ENCODE measurements around the gene CD53. TPM values are rescaled to one million over a fixed set of nuclear protein-coding genes. Genes with fewer than 3 reads are reported as not detected.

Gene CD53, protein sequence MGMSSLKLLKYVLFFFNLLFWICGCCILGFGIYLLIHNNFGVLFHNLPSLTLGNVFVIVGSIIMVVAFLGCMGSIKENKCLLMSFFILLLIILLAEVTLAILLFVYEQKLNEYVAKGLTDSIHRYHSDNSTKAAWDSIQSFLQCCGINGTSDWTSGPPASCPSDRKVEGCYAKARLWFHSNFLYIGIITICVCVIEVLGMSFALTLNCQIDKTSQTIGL
- total RNA-seq (2013) = 937 TPM
- 1,000 to 10,000 TPM in 2 of 3 donors, 100 to 1,000 TPM in 1; 826 to 1,222 (median 1,107) TPM for polyA plus RNA-seq
- 525 and 874 TPM in 2 replicates for polyA minus RNA-seq
- total RNA-seq = 548 to 958 (median 705) reads per million in 11 experiments

- Histone ChIP-seq H3K4me2 (replicated peaks; ENCODE audit: extremely low read depth, low read length, poor library complexity, severe bottlenecking) (peak within 1 kb of the TSS; percentile 97), H3K27ac (ENCODE audit: low read depth in 1 of 2, low read length in 2 of 2) (peak within 1 kb of the TSS; percentile 90 to 99), H3K9ac (ENCODE audit: insufficient read depth, low read length, poor library complexity, severe bottlenecking) (peak within 1 kb of the TSS; percentile 93), H3K79me2 (ENCODE audit: insufficient read depth, low read length) (peaks cover 76% of the 10 kb centered on the region), H4K20me1 (ENCODE audit: insufficient read depth, low read length) (peaks cover 46% of the 10 kb centered on the region), H3K4me3 (replicated peaks in 1 of 3; ENCODE audit: low read depth in 2 of 3, low read length in 3 of 3) (peak within 1 kb of the TSS; percentile 80 to 100 (median 98)), H3K36me3 (replicated peaks in 1 of 2; ENCODE audit: control insufficient read depth in 1 of 2, insufficient read depth in 2 of 2, low read length in 2 of 2) (peaks cover 0 to 11% of the 10 kb centered on the region in 2 donors), H3K27me3 (ENCODE audit: control insufficient read depth in 2 of 2, insufficient read depth in 2 of 2, low read length in 2 of 2) (no peaks in the 10 kb centered on the region), H2AFZ (ENCODE audit: insufficient read depth, low read depth, low read length, poor library complexity, severe bottlenecking) (peak within 1 kb of the TSS; percentile 41), H3K9me3 (replicated peaks in 1 of 2; ENCODE audit: control insufficient read depth in 1 of 2, insufficient read depth in 1 of 2, low read length in 2 of 2) (no peaks in the 10 kb centered on the region), H3K4me1 (ENCODE audit: control insufficient read depth in 1 of 2, insufficient read depth in 2 of 2, low read length in 2 of 2) (peaks cover 40 to 54% of the 10 kb centered on the region in 2 donors)
- intact Hi-C loops (cut with micrococcal nuclease) = loop anchor here (2.0 to 10.0 kb wide), 3 partner anchors 90 to 238 kb away; partner anchors contain the start of gene LRIF1 (in 2 of the 2)
- peak; percentile 91 to 96 (median 95) for DNase-seq
- WGBS (ENCODE audit: insufficient coverage) = 0% methylated on average over 2 of the region's 11 CpGs
- TF ChIP-seq, protein P1, sequence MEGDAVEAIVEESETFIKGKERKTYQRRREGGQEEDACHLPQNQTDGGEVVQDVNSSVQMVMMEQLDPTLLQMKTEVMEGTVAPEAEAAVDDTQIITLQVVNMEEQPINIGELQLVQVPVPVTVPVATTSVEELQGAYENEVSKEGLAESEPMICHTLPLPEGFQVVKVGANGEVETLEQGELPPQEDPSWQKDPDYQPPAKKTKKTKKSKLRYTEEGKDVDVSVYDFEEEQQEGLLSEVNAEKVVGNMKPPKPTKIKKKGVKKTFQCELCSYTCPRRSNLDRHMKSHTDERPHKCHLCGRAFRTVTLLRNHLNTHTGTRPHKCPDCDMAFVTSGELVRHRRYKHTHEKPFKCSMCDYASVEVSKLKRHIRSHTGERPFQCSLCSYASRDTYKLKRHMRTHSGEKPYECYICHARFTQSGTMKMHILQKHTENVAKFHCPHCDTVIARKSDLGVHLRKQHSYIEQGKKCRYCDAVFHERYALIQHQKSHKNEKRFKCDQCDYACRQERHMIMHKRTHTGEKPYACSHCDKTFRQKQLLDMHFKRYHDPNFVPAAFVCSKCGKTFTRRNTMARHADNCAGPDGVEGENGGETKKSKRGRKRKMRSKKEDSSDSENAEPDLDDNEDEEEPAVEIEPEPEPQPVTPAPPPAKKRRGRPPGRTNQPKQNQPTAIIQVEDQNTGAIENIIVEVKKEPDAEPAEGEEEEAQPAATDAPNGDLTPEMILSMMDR (IDR thresholded peaks at IDR 0.05) = no peak
- H3K27me3 Mint-ChIP-seq (ENCODE audit: low read depth in 3 of 3) = peaks cover 0 to 2% (median 0%) of the 10 kb centered on the region in 3 donors
- peak within 1 kb of the TSS; percentile 94 to 99 for H3K4me3 Mint-ChIP-seq
- peaks cover 23 to 25% of the 10 kb centered on the region in 2 donors for H3K36me3 Mint-ChIP-seq
- H3K9me3 Mint-ChIP-seq = peaks cover 0 to 4% (median 0%) of the 10 kb centered on the region in 7 donors
- peaks cover 54% of the 10 kb centered on the region for H3K4me1 Mint-ChIP-seq
- peak within 1 kb of the TSS; percentile 99 to 100 (median 100) for H3K27ac Mint-ChIP-seq
These were observed at the start of gene CD53 for GRCh38 chr1:110872745-110873720. Gene CD53 (plus strand): TSS chr1:110873148. CDS start chr1:110891409, 18,261 bp downstream.

- Histone ChIP-seq H3K4me3 (replicated peaks in 1 of 3; ENCODE audit: low read depth in 2 of 3, low read length in 3 of 3) (no peak overlapping the region), H3K36me3 (replicated peaks in 1 of 2; ENCODE audit: control insufficient read depth in 1 of 2, insufficient read depth in 2 of 2, low read length in 2 of 2) (no peaks in the 10 kb centered on the region), H3K9me3 (replicated peaks in 1 of 2; ENCODE audit: control insufficient read depth in 1 of 2, insufficient read depth in 1 of 2, low read length in 2 of 2) (no peaks in the 10 kb centered on the region), H3K9ac (ENCODE audit: insufficient read depth, low read length, poor library complexity, severe bottlenecking) (no peak overlapping the region), H2AFZ (ENCODE audit: insufficient read depth, low read depth, low read length, poor library complexity, severe bottlenecking) (no peak overlapping the region), H3K27ac (ENCODE audit: low read depth in 1 of 2, low read length in 2 of 2) (no peak overlapping the region), H4K20me1 (ENCODE audit: insufficient read depth, low read length) (no peaks in the 10 kb centered on the region), H3K4me1 (ENCODE audit: control insufficient read depth in 1 of 2, insufficient read depth in 2 of 2, low read length in 2 of 2) (no peaks in the 10 kb centered on the region), H3K27me3 (ENCODE audit: control insufficient read depth in 2 of 2, insufficient read depth in 2 of 2, low read length in 2 of 2) (no peaks in the 10 kb centered on the region), H3K4me2 (replicated peaks; ENCODE audit: extremely low read depth, low read length, poor library complexity, severe bottlenecking) (no peak overlapping the region), H3K79me2 (ENCODE audit: insufficient read depth, low read length) (no peaks in the 10 kb centered on the region)
- intact Hi-C loops (cut with micrococcal nuclease) = no loop called here
- H3K4me3 Mint-ChIP-seq = no peak overlapping the region
- DNase-seq = no peak
- whole genome bisulfite sequencing (ENCODE audit: insufficient coverage) = 96% methylated on average over 3 of the region's 4 CpGs
- H3K27me3 Mint-ChIP-seq (ENCODE audit: low read depth in 3 of 3) = peaks cover 2 to 10% (median 9%) of the 10 kb centered on the region in 3 donors
- peaks cover 0 to 6% (median 2%) of the 10 kb centered on the region in 7 donors for H3K9me3 Mint-ChIP-seq
- peak overlapping the region in 1 of 7 donors; percentile 43 for H3K27ac Mint-ChIP-seq
- no peaks in the 10 kb centered on the region for H3K36me3 Mint-ChIP-seq
- TF ChIP-seq, protein P1 (IDR thresholded peaks at IDR 0.05) = no peak
- no peaks in the 10 kb centered on the region for H3K4me1 Mint-ChIP-seq
These were observed 48.8 kb upstream of the CD53 start for GRCh38 chr1:110824192-110824591.
